Astrocyte of the cerebellum (primary cell): ENCODE measurements around the gene LIMS2.

ENCODE experiments used
- DNase-seq: peaks from one replicate; pipeline ENCODE4 v3.0.0-alpha.2; 2011; ENCODE audit warnings: low read depth
- H3K4me3 ChIP-seq: 2 replicates; pipeline ENCODE4 v1.5.1; 2011; ENCODE audit warnings: mild to moderate bottlenecking, low read depth, low read length, moderate library complexity
- in situ Hi-C: cut with HindIII; loops from 2 replicates; pipeline ENCODE4 v1.10.0; 2017; ENCODE audit warnings: low sequenced_read_pairs
- TF ChIP-seq, protein P1 (sequence below): IDR thresholded peaks from 2 replicates; pipeline ENCODE4 v1.5.1; 2012; ENCODE audit warnings: low read length, low read depth, moderate library complexity, mild to moderate bottlenecking; ENCODE audit errors: missing control alignments

The LIMS2 gene

DNA sequence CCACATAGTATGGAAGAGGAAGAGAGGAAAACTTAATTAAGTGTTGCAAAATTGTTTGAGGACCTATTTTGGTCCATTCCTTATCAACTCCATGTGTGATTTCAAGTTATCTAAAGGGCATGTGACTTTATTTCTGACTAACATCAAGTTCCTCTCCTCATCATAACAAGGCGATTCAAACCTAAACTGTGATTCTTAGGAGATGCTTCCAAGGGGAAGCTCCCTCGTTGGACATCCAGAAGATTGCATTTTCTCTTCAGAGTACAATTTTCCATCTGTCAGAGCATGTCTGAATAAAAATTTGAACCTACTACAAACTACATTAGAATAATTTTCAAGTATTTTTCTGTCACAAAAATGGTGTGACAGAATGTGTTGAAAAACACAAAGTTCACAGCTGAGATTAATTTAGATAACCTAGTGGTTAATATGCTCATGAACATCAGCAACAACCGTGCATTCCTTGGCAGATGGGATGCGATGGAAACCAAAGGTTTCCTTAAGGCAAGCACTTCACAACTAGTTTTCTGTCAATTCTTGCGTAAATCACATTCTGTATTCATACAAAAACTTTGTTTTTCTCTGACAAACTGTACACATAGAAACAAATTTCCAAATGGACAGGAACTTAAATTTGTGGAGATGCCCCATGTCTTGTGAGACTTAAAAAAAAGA, 30.2 kb upstream of the LIMS2 start:
- no peak overlapping the region for H3K4me3 ChIP-seq
- DNase-seq: no peak
- TF ChIP-seq, protein P1, sequence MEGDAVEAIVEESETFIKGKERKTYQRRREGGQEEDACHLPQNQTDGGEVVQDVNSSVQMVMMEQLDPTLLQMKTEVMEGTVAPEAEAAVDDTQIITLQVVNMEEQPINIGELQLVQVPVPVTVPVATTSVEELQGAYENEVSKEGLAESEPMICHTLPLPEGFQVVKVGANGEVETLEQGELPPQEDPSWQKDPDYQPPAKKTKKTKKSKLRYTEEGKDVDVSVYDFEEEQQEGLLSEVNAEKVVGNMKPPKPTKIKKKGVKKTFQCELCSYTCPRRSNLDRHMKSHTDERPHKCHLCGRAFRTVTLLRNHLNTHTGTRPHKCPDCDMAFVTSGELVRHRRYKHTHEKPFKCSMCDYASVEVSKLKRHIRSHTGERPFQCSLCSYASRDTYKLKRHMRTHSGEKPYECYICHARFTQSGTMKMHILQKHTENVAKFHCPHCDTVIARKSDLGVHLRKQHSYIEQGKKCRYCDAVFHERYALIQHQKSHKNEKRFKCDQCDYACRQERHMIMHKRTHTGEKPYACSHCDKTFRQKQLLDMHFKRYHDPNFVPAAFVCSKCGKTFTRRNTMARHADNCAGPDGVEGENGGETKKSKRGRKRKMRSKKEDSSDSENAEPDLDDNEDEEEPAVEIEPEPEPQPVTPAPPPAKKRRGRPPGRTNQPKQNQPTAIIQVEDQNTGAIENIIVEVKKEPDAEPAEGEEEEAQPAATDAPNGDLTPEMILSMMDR: no peak
- in situ Hi-C loops: no loop called here

DNA sequence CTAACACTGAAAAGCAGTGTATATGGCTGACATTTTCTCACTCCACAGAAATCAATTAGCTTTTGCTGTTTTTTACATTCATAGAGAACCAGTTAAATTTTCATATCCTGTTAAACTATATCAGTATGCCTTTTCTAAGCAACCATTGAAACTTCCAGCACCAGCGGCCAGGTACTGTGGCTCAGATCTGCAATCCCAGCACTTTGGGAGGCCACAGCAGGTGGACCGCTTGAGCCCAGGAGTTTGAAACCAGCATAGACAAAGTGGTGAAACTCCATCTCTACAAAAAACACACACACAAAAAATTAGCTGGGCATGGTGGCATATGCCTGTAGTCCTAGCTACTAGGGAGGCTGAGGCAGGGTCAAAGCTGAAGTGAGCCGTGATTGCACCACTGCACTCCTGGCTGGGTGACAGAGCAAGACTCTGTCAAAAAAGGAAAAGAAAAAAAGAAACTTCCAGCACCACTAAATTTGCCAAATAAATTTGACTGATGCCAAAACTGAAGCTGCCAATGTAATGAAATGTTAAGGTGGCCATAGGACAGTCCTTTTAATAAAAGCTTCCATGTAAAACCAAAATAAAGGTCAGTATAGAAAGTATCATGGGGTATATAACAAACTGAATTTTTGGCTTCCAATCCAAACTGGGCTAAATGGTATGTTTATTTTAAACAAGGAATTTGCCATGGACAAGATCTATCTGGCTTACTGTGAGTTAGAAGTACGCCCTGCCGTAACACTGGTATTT, 29.5 kb upstream of the LIMS2 start:
- in situ Hi-C loops: no loop called here
- no peak for DNase-seq
- TF ChIP-seq, protein P1: no peak
- H3K4me3 ChIP-seq: no peak overlapping the region

DNA sequence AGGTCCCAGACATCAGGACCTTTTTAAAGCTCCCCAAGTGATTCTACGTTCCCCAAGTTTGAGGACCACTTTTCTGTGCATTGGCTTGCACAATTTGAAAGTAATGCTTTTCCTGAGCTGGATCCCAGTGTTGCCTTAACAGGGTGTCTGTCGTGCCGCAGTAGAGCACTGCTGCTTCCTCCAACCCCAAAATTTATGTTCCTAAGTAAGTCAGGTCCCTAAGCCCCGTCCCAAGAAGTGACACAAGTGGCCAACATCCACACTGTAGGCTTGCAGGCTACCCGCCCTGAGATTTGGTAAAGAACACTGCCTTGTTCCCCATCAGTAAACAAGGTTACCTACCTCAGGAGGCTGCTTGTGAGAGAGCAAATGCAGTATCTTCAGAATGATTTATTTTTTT, 28.0 kb upstream of the LIMS2 start:
- in situ Hi-C loops: no loop called here
- TF ChIP-seq, protein P1: no peak
- DNase-seq: no peak
- no peak overlapping the region for H3K4me3 ChIP-seq

DNA sequence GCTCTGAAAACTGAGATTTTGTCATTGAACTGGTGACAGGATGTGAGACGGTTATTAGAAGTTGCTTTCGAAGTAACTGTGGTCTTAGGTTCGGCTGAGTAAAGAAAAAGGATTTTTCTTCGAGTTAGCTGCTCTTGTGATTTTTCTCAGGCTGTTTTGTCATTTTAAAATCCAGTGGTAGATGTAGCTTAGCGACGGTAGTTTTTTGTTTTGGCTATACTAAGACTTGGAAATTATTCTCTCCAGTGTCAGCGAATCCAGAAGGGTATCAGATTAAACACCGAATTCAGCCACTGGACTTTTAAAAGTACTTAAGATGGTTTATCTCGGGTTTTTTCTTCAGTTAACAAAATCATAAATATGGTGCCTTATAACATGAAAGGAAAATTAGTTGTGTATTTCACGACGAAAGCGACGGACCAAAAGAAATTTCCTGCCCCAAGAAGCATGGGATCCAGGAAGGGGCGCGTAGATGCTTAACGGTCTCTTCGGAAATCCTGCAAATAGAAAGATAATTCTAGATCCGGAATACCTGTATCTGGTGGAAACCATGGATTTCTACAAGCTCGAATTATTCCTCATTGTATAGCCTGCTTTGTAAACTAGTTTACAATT, 27.2 kb upstream of the LIMS2 start:
- TF ChIP-seq, protein P1: no peak
- peak overlapping the region; percentile 63 for H3K4me3 ChIP-seq
- in situ Hi-C loops: no loop called here
- no peak for DNase-seq

DNA sequence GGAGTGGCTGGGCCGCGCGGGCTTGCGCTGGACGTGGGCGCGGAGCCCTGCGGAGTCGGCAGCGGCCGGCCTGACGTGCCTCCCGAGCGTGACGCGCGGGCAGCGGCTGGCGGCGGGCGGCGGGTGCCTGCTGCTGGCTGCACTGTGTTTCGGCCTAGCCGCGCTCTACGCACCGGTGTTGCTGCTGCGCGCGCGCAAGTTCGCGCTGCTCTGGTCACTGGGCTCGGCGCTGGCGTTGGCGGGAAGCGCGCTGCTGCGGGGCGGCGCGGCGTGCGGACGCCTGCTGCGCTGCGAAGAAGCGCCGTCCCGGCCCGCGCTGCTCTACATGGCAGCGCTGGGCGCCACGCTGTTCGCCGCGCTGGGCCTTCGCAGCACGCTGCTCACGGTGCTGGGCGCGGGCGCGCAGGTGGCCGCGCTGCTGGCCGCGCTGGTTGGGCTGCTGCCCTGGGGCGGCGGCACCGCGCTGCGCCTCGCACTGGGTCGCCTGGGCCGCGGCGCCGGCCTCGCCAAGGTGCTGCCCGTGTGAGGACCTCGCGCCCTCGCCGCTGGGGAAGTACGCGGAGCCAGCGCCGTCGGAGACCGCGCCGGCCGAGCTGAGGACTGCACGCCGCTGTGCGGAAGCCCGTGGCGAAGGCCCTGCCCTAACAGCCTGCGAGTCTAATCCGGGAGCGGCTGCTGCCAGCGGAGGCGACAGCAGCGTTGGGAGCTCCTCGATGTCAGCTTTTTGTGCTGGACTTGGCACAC, 26.5 kb upstream of the LIMS2 start:
- DNase-seq: no peak
- peak overlapping the region; percentile 63 for H3K4me3 ChIP-seq
- in situ Hi-C loops: no loop called here

DNA sequence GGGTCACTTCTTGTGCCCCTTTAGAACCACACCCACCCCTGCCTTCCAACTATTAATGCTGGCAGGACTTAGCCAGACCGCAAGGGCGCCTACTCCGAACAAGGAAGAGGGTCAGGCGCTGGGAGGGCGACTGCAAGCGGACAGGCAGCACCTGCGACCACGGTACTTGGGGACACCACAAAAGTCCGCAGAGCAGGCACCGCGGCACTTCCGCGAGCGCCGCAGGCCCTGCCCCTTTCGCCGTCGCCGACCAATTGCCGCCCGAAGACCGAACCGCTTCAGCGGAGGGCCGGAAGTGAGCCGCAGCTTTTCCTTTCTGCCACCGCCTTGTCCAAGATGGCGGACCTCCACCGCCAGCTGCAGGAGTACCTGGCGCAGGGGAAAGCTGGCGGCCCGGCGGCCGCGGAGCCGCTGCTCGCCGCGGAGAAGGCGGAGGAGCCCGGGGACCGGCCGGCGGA, 25.9 kb upstream of the LIMS2 start, which contains the start of gene SFT2D3:
Gene SFT2D3 (plus strand): TSS at position 305 of the 458 bp plus-strand sequence. CDS start 32 bp downstream, at position 337.
- in situ Hi-C loops: no loop called here
- TF ChIP-seq, protein P1: no peak
- peak within 1 kb of the TSS; percentile 63 for H3K4me3 ChIP-seq
- DNase-seq: peak; percentile 62

More for the DNA sequence above, 26.5 kb upstream of the LIMS2 start:
- TF ChIP-seq, protein P1: peak; percentile 20
